NCI-H1048 (cell line): Measurements from ENCODE around the gene MALSU1.

ENCODE experiments used
- DNase-seq: peaks from one replicate; lab custom pipeline; 2025; lab: John Stamatoyannopoulos, UW

The MALSU1 gene

GRCh38 chr7:23298885-23299769, at the start of gene MALSU1:
TSS of gene MALSU1 (plus strand) at chr7:23299339. CDS start at chr7:23299353, 14 bp downstream.
- DNase-seq, result peak; percentile 93

GRCh38 chr7:23249486-23249885, 49.7 kb upstream of the MALSU1 start:
- DNase-seq, result no peak

- DNase-seq, result no peak
Observed at GRCh38 chr7:23254051-23254681, 45.0 kb upstream of the MALSU1 start.

- no peak for DNase-seq
Observed at GRCh38 chr7:23256731-23257130, 42.4 kb upstream of the MALSU1 start.

- DNase-seq, result no peak
Observed at GRCh38 chr7:23260371-23260770, 38.8 kb upstream of the MALSU1 start.

- peak; percentile 32 for DNase-seq
Observed at GRCh38 chr7:23261843-23262452, 37.2 kb upstream of the MALSU1 start.

GRCh38 chr7:23264916-23265458, 34.2 kb upstream of the MALSU1 start:
- no peak for DNase-seq

GRCh38 chr7:23266918-23267317, 32.2 kb upstream of the MALSU1 start:
- DNase-seq, result no peak

GRCh38 chr7:23267357-23267756, 31.8 kb upstream of the MALSU1 start:
- no peak for DNase-seq

- no peak for DNase-seq
Observed at GRCh38 chr7:23268167-23268566, 31.0 kb upstream of the MALSU1 start.

- no peak for DNase-seq
Observed at GRCh38 chr7:23268746-23269145, 30.4 kb upstream of the MALSU1 start.

- DNase-seq, result no peak
Observed at GRCh38 chr7:23272275-23272674, 26.9 kb upstream of the MALSU1 start.

GRCh38 chr7:23273141-23273599, 26.0 kb upstream of the MALSU1 start:
- peak; percentile 86 for DNase-seq

- DNase-seq, result no peak
Observed at GRCh38 chr7:23275912-23276311, 23.2 kb upstream of the MALSU1 start.

- DNase-seq, result no peak
Observed at GRCh38 chr7:23276376-23276775, 22.8 kb upstream of the MALSU1 start.

GRCh38 chr7:23276947-23277346, 22.2 kb upstream of the MALSU1 start:
- no peak for DNase-seq

- peak; percentile 54 for DNase-seq
Observed at GRCh38 chr7:23277359-23277989, 21.7 kb upstream of the MALSU1 start.

- DNase-seq, result no peak
Observed at GRCh38 chr7:23279819-23280525, 19.2 kb upstream of the MALSU1 start.

- no peak for DNase-seq
Observed at GRCh38 chr7:23283086-23283485, 16.1 kb upstream of the MALSU1 start.

- no peak for DNase-seq
Observed at GRCh38 chr7:23284871-23285270, 14.3 kb upstream of the MALSU1 start.
